Right ventricle myocardium inferior (tissue), 1 donor: ENCODE data around the gene STBD1. TPM values are rescaled to one million over a fixed set of nuclear protein-coding genes. Genes with fewer than 3 reads are reported as not detected.
A peak's percentile ranks its signal among the peaks of the same experiment; 100 is the strongest.
"Not testable (repeated sequence)": the region's sequence is repeated elsewhere in the genome, so short reads cannot be mapped to it uniquely, and the experiment has no call there.

ENCODE experiments used
- ATAC-seq: fragments of 200-7000 bp; cut with Tn5 transposase; one replicate; pipeline ENCODE4 v1.9.1; 2020; ENCODE audit warnings: mild to moderate bottlenecking, moderate library complexity
- DNase-seq: peaks from one replicate; pipeline ENCODE4 v3.0.0; 2021; ENCODE audit errors: missing footprints
- intact Hi-C: fragments of 100-400 bp; cut with DNase I; formaldehyde crosslinking; loops from one replicate; pipeline ENCODE4 v1.11.0; 2022
- total RNA-seq: library from RNA; stranded (reverse); fragmentation: NEBNext Ultra II Directional; extraction: Animal tissue kit (Norgen Biotek cat#: 25700); gene quantifications from one replicate; pipeline ENCODE4 v1.2.1, GENCODE V29; 2021
- donor health status: DM: no; HTN: yes; CAD: no; lungs with severe emphysema.

STBD1 gene
- total RNA-seq, 1 donor from 2014 or later: 29.4 TPM

GRCh38 chr4:76280488-76281441 lies 25.8 kb upstream of the STBD1 start:
- ATAC-seq (no peak), DNase-seq (no peak)
- intact Hi-C loops: no loop called here

- intact Hi-C loops, DNase-seq, ATAC-seq: not testable (repeated sequence)
Measured at GRCh38 chr4:76281594-76281993, 24.9 kb upstream of the STBD1 start.

- DNase-seq: no peak
- intact Hi-C loops: no loop called here
- no peak for ATAC-seq
Measured at GRCh38 chr4:76282941-76283689, 23.4 kb upstream of the STBD1 start.

GRCh38 chr4:76283900-76284299 lies 22.6 kb upstream of the STBD1 start:
- ATAC-seq: no peak
- DNase-seq: no peak
- intact Hi-C loops: no loop called here

- ATAC-seq, DNase-seq, intact Hi-C loops: not testable (repeated sequence)
Measured at GRCh38 chr4:76287811-76288210, 18.7 kb upstream of the STBD1 start.

GRCh38 chr4:76292730-76293129 lies 13.8 kb upstream of the STBD1 start:
- intact Hi-C loops: no loop called here
- DNase-seq (no peak), ATAC-seq (no peak)

GRCh38 chr4:76293772-76294171 lies 12.8 kb upstream of the STBD1 start:
- DNase-seq (no peak), ATAC-seq (peak; percentile 76)
- intact Hi-C loops: no loop called here

- DNase-seq (no peak), ATAC-seq (no peak)
- intact Hi-C loops: no loop called here
Measured at GRCh38 chr4:76296286-76296820, 10.2 kb upstream of the STBD1 start.

- no peak for DNase-seq
- no peak for ATAC-seq
- intact Hi-C loops: no loop called here
Measured at GRCh38 chr4:76298227-76298626, 8.3 kb upstream of the STBD1 start.

GRCh38 chr4:76300012-76300411 lies 6.5 kb upstream of the STBD1 start:
- no peak for ATAC-seq
- intact Hi-C loops: loop anchor here (10.0 kb wide), 1 partner anchor 125 kb away; the partner anchor contains the start of gene CCDC158
- peak; percentile 76 for DNase-seq

GRCh38 chr4:76301068-76301774 lies 5.3 kb upstream of the STBD1 start:
- no peak for ATAC-seq
- no peak for DNase-seq
- intact Hi-C loops: loop anchor here (10.0 kb wide), 1 partner anchor 124 kb away; the partner anchor contains the start of gene CCDC158

- intact Hi-C loops: loop anchor here (10.0 kb wide), 1 partner anchor 123 kb away; the partner anchor contains the start of gene CCDC158
- no peak for DNase-seq
- no peak for ATAC-seq
Measured at GRCh38 chr4:76301775-76302162, 4.8 kb upstream of the STBD1 start.

GRCh38 chr4:76302826-76303438 lies 3.6 kb upstream of the STBD1 start:
- DNase-seq: no peak
- no peak for ATAC-seq
- intact Hi-C loops: loop anchor here (10.0 kb wide), 1 partner anchor 122 kb away; the partner anchor contains the start of gene CCDC158

GRCh38 chr4:76305033-76305687 lies 1.4 kb upstream of the STBD1 start:
- ATAC-seq: no peak
- no peak for DNase-seq
- intact Hi-C loops: loop anchor here (2.0 to 10.0 kb wide), 3 partner anchors 93 to 124 kb away; partner anchors contain the start of genes CCDC158 and SCARB2

GRCh38 chr4:76306882-76307659 lies 538 bp downstream of the STBD1 start:
- ATAC-seq (peak; percentile 67), DNase-seq (peak; percentile 87)
- intact Hi-C loops: loop anchor here (2.0 to 10.0 kb wide), 4 partner anchors 34 to 118 kb away; partner anchors contain the start of genes CCDC158, FAM47E and SCARB2

- ATAC-seq (no peak), DNase-seq (peak; percentile 75)
- intact Hi-C loops: loop anchor here (2.0 to 10.0 kb wide), 4 partner anchors 33 to 117 kb away; partner anchors contain the start of genes CCDC158, FAM47E and SCARB2
Measured at GRCh38 chr4:76307660-76308014, 1.1 kb downstream of the STBD1 start.

- ATAC-seq: peak; percentile 71
- intact Hi-C loops: loop anchor here (5.0 to 10.0 kb wide), 2 partner anchors 96 to 116 kb away; partner anchors contain the start of genes CCDC158 and SCARB2
- peak; percentile 78 for DNase-seq
Measured at GRCh38 chr4:76308548-76308947, 2.0 kb downstream of the STBD1 start.
